ENCODE measurements around the gene SFSWAP.

Gene SFSWAP

DNA sequence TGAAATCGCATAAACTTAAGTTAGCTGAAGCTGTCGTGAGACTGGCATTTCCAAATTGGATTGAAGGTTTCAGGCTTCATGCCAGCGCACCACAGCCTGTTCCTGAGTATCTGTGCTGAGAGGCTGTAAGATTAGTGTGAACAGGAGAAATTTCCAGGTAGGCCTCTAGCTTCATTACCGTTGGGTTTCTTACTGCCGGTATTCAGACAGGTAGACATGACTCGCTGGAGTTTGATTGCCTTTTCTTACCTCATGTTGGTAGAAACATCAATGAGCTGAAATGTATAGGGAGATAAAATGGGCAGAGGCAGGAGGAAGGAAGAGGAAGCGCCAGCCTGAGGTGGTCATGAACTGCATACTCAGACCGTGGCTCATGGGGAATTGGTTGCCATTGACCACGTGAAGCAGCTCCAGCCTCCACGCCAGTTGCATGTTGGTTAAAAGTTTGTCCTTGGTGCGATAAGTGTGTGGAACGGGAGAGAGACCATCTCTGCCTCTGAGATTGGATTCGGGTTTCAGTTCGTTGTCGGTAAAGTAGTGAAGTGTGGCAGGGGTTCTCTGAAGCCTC lies 75.0 kb downstream of the SFSWAP start:
- Histone ChIP-seq H3K27ac (ENCODE audit: low read depth, low read length) (no peak overlapping the region), H3K4me1 (ENCODE audit: insufficient read depth, low read length) (no peaks in the 10 kb centered on the region), H3K9me3 (ENCODE audit: low read length) (no peaks in the 10 kb centered on the region), H3K9ac (ENCODE audit: low read length) (no peak overlapping the region), H3K36me3 (ENCODE audit: insufficient read depth, low read length) (peaks cover 49% of the 10 kb centered on the region), H3K27me3 (ENCODE audit: control insufficient read depth in 1 of 2, insufficient read depth in 2 of 2, low read length in 2 of 2) (no peaks in the 10 kb centered on the region), H3K4me3 (ENCODE audit: low read depth in 1 of 2, low read length in 2 of 2) (no peak overlapping the region)

- no peak overlapping the region for H3K4me3 ChIP-seq (ENCODE audit: low read depth in 1 of 2, low read length in 2 of 2)
Observed at GRCh38 chr12:131786331-131786730, 75.4 kb downstream of the SFSWAP start.

DNA sequence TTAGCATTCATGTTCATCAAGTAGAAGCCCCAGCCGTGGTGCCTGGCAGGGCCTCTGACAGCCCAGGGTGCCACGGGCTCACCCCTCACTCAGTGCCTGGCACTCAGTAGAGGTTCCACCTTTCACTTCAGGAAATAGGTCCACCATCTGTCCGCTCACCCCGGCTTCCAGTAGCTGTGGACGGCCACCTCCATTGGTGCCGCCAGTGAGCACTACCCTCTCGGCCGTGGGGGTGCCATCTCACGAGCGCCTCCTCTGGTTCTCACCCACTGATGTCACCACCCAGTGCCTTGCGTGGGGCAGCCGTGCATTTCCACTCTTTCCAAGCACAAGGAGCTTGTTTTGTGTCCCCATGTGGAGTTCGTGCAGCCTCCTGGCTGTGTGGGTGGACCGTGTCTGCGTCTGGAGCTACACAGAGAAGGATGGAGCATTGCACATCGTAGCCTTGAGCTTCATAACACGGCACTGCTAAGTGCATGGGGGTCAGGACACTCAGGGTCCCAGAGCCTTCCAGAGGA lies 76.3 kb downstream of the SFSWAP start:
- Histone ChIP-seq H3K4me3 (ENCODE audit: low read depth in 1 of 2, low read length in 2 of 2) (no peak overlapping the region), H3K9me3 (ENCODE audit: low read length) (no peaks in the 10 kb centered on the region), H3K36me3 (ENCODE audit: insufficient read depth, low read length) (peaks cover 52% of the 10 kb centered on the region), H3K4me1 (ENCODE audit: insufficient read depth, low read length) (no peaks in the 10 kb centered on the region), H3K27me3 (ENCODE audit: control insufficient read depth in 1 of 2, insufficient read depth in 2 of 2, low read length in 2 of 2) (no peaks in the 10 kb centered on the region), H3K27ac (ENCODE audit: low read depth, low read length) (no peak overlapping the region), H3K9ac (ENCODE audit: low read length) (no peak overlapping the region)

More at GRCh38 chr12:131786331-131786730, 75.4 kb downstream of the SFSWAP start:
- Histone ChIP-seq H3K27ac (ENCODE audit: low read depth, low read length) (no peak overlapping the region), H3K36me3 (ENCODE audit: insufficient read depth, low read length) (peaks cover 53% of the 10 kb centered on the region), H3K27me3 (ENCODE audit: control insufficient read depth in 1 of 2, insufficient read depth in 2 of 2, low read length in 2 of 2) (no peaks in the 10 kb centered on the region), H3K9me3 (ENCODE audit: low read length) (no peaks in the 10 kb centered on the region), H3K9ac (ENCODE audit: low read length) (no peak overlapping the region), H3K4me1 (ENCODE audit: insufficient read depth, low read length) (no peaks in the 10 kb centered on the region)

GRCh38 chr12:131788070-131788469 lies 77.2 kb downstream of the SFSWAP start:
- Histone ChIP-seq H3K27ac (ENCODE audit: low read depth, low read length) (no peak overlapping the region), H3K4me3 (ENCODE audit: low read depth in 1 of 2, low read length in 2 of 2) (no peak overlapping the region), H3K9ac (ENCODE audit: low read length) (no peak overlapping the region), H3K4me1 (ENCODE audit: insufficient read depth, low read length) (no peaks in the 10 kb centered on the region), H3K36me3 (ENCODE audit: insufficient read depth, low read length) (peaks cover 58% of the 10 kb centered on the region), H3K9me3 (ENCODE audit: low read length) (no peaks in the 10 kb centered on the region), H3K27me3 (ENCODE audit: control insufficient read depth in 1 of 2, insufficient read depth in 2 of 2, low read length in 2 of 2) (no peaks in the 10 kb centered on the region)

DNA sequence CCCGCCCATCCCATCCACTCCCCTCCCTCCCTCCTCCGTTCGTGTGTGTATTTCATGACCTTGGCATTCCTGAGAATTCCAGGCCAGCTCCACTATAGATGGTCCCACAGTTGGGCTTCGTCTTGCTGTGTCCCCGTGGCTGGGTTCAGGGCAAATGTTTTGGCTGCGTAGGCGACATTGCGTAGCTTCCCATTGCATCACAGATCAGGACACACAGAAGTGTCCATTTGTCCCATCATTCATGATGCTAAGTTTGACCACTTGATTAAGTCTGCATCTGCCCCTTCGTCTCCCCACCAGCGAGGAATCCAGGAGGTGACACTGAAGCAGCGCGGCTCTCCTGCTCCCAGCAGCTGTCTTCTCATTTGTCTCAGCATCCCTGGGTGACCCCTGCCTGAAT lies 78.7 kb downstream of the SFSWAP start:
- Histone ChIP-seq H3K36me3 (ENCODE audit: insufficient read depth, low read length) (peaks cover 62% of the 10 kb centered on the region), H3K4me1 (ENCODE audit: insufficient read depth, low read length) (no peaks in the 10 kb centered on the region), H3K27ac (ENCODE audit: low read depth, low read length) (no peak overlapping the region)

GRCh38 chr12:131793243-131794022 lies 82.5 kb downstream of the SFSWAP start:
- H3K4me3 ChIP-seq (ENCODE audit: low read depth in 1 of 2, low read length in 2 of 2): no peak overlapping the region
- no peak overlapping the region for H3K27ac ChIP-seq (ENCODE audit: low read depth, low read length)
- H3K27me3 ChIP-seq (ENCODE audit: control insufficient read depth in 1 of 2, insufficient read depth in 2 of 2, low read length in 2 of 2): no peaks in the 10 kb centered on the region
- no peaks in the 10 kb centered on the region for H3K9me3 ChIP-seq (ENCODE audit: low read length)
- H3K9ac ChIP-seq (ENCODE audit: low read length): no peak overlapping the region
- H3K4me1 ChIP-seq (ENCODE audit: insufficient read depth, low read length): no peaks in the 10 kb centered on the region
- H3K36me3 ChIP-seq (ENCODE audit: insufficient read depth, low read length): peaks cover 57% of the 10 kb centered on the region

More for the DNA sequence above, 78.7 kb downstream of the SFSWAP start:
- no peak overlapping the region for H3K4me3 ChIP-seq (ENCODE audit: low read depth in 1 of 2, low read length in 2 of 2)
- no peaks in the 10 kb centered on the region for H3K9me3 ChIP-seq (ENCODE audit: low read length)
- no peak overlapping the region for H3K9ac ChIP-seq (ENCODE audit: low read length)
- no peaks in the 10 kb centered on the region for H3K27me3 ChIP-seq (ENCODE audit: control insufficient read depth in 1 of 2, insufficient read depth in 2 of 2, low read length in 2 of 2)

GRCh38 chr12:131794061-131794460 lies 83.2 kb downstream of the SFSWAP start:
- no peaks in the 10 kb centered on the region for H3K4me1 ChIP-seq (ENCODE audit: insufficient read depth, low read length)
- H3K27ac ChIP-seq (ENCODE audit: low read depth, low read length): no peak overlapping the region
- H3K9ac ChIP-seq (ENCODE audit: low read length): no peak overlapping the region
- H3K9me3 ChIP-seq (ENCODE audit: low read length): no peaks in the 10 kb centered on the region
- peaks cover 56% of the 10 kb centered on the region for H3K36me3 ChIP-seq (ENCODE audit: insufficient read depth, low read length)
- no peak overlapping the region for H3K4me3 ChIP-seq (ENCODE audit: low read depth in 1 of 2, low read length in 2 of 2)
- H3K27me3 ChIP-seq (ENCODE audit: control insufficient read depth in 1 of 2, insufficient read depth in 2 of 2, low read length in 2 of 2): no peaks in the 10 kb centered on the region

DNA sequence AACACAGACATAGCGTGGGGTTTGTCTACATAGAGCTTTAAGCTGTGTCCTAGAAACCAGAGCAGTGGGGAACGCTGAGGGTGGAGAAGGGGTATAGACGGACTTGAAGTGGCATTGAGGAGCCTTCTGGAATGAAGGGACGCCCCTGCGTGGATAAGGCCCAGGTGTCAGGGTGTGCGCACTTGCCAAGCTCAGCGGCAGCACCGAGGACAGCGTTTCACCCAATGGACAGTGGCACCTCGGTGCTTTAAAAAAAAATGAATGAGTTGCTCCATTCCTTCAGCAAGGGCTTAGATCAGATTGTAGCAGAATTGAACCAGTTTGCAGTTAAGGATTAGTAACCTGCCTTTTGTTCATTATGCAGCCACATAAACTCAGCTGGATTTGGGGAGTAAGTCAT lies 83.7 kb downstream of the SFSWAP start:
- H3K27ac ChIP-seq (ENCODE audit: low read depth, low read length): no peak overlapping the region
- H3K9ac ChIP-seq (ENCODE audit: low read length): no peak overlapping the region
- H3K4me1 ChIP-seq (ENCODE audit: insufficient read depth, low read length): no peaks in the 10 kb centered on the region
- H3K4me3 ChIP-seq (ENCODE audit: low read depth in 1 of 2, low read length in 2 of 2): no peak overlapping the region
- no peaks in the 10 kb centered on the region for H3K9me3 ChIP-seq (ENCODE audit: low read length)
- peaks cover 60% of the 10 kb centered on the region for H3K36me3 ChIP-seq (ENCODE audit: insufficient read depth, low read length)
- H3K27me3 ChIP-seq (ENCODE audit: control insufficient read depth in 1 of 2, insufficient read depth in 2 of 2, low read length in 2 of 2): no peaks in the 10 kb centered on the region

DNA sequence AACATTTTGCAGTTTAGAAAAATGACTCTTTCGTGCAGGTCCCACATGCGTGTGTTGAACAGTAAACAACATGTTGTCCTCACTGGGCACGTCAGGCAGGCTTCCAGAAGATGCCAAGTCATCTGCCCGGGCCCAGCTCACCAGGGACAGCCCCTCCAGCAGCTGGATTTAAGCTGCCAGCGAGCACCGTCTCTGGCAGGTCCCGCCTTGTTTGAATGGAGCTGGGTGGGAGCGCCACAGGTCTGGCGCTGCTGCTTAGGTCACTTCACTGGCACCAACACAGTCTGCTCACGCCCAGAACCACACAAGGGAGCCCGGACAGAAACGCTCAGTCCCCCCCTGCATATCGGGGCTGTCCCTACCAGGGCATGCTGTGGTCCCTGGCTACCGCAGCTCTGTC lies 84.2 kb downstream of the SFSWAP start:
- Histone ChIP-seq H3K4me1 (ENCODE audit: insufficient read depth, low read length) (no peaks in the 10 kb centered on the region), H3K4me3 (ENCODE audit: low read depth in 1 of 2, low read length in 2 of 2) (no peak overlapping the region), H3K27me3 (ENCODE audit: control insufficient read depth in 1 of 2, insufficient read depth in 2 of 2, low read length in 2 of 2) (no peaks in the 10 kb centered on the region), H3K9me3 (ENCODE audit: low read length) (no peaks in the 10 kb centered on the region), H3K27ac (ENCODE audit: low read depth, low read length) (no peak overlapping the region), H3K36me3 (ENCODE audit: insufficient read depth, low read length) (peaks cover 57% of the 10 kb centered on the region), H3K9ac (ENCODE audit: low read length) (no peak overlapping the region)

GRCh38 chr12:131795690-131796410 lies 85.0 kb downstream of the SFSWAP start:
- Histone ChIP-seq H3K9ac (ENCODE audit: low read length) (no peak overlapping the region), H3K4me1 (ENCODE audit: insufficient read depth, low read length) (no peaks in the 10 kb centered on the region), H3K36me3 (ENCODE audit: insufficient read depth, low read length) (peaks cover 50% of the 10 kb centered on the region), H3K27me3 (ENCODE audit: control insufficient read depth in 1 of 2, insufficient read depth in 2 of 2, low read length in 2 of 2) (no peaks in the 10 kb centered on the region), H3K9me3 (ENCODE audit: low read length) (no peaks in the 10 kb centered on the region), H3K4me3 (ENCODE audit: low read depth in 1 of 2, low read length in 2 of 2) (no peak overlapping the region), H3K27ac (ENCODE audit: low read depth, low read length) (no peak overlapping the region)

DNA sequence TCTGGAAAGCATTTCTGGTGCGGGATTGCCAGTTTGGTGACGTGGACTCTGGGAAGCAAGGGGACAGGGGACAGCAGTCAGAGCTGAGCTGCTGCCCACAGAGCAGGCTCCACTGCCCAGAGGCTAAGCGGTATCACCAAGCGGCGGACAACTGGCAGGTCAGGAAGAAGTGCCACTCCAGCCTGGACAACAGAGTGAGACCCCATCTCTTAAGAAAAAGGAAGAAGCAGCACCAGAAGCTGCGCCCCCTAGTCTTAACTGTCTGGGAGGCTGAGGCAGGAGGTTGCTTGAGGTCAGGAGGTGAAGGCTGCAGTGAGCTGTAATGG lies 85.5 kb downstream of the SFSWAP start:
- Histone ChIP-seq H3K9me3 (ENCODE audit: low read length) (no peaks in the 10 kb centered on the region), H3K27ac (ENCODE audit: low read depth, low read length) (no peak overlapping the region), H3K9ac (ENCODE audit: low read length) (no peak overlapping the region), H3K27me3 (ENCODE audit: control insufficient read depth in 1 of 2, insufficient read depth in 2 of 2, low read length in 2 of 2) (no peaks in the 10 kb centered on the region), H3K36me3 (ENCODE audit: insufficient read depth, low read length) (peaks cover 46% of the 10 kb centered on the region), H3K4me1 (ENCODE audit: insufficient read depth, low read length) (no peaks in the 10 kb centered on the region), H3K4me3 (ENCODE audit: low read depth in 1 of 2, low read length in 2 of 2) (no peak overlapping the region)
